Memory B cell (primary cell): Measurements from ENCODE around the gene HIVEP1.

Experiments
- ATAC-seq: fragments of 150-1000 bp; cut with Tn5 transposase; 2 replicates; pipeline ENCODE4 v1.10.0; 2021; ENCODE audit warnings: low read depth, mild to moderate bottlenecking, moderate library complexity
- DNase-seq, 2 donors: peaks; one replicate each; pipeline ENCODE4 v3.0.0; 2022; ENCODE audit warnings: low spot score in 2 of 2
- H3K27ac Mint-ChIP-seq: one replicate; pipeline ENCODE4 v1.8.0; 2022; ENCODE audit warnings: mild to moderate bottlenecking, moderate library complexity, mixed read lengths
- H3K27me3 Mint-ChIP-seq: one replicate; pipeline ENCODE4 v1.8.0; 2022; ENCODE audit warnings: mixed read lengths
- H3K36me3 Mint-ChIP-seq: one replicate; pipeline ENCODE4 v1.8.0; 2022; ENCODE audit warnings: mild to moderate bottlenecking, mixed read lengths
- H3K4me1 Mint-ChIP-seq: one replicate; pipeline ENCODE4 v1.8.0; 2022; ENCODE audit warnings: mixed read lengths
- H3K4me3 Mint-ChIP-seq: one replicate; pipeline ENCODE4 v1.8.0; 2022; ENCODE audit warnings: mild to moderate bottlenecking, moderate library complexity, mixed read lengths
- H3K9me3 Mint-ChIP-seq: one replicate; pipeline ENCODE4 v1.8.0; 2022; ENCODE audit warnings: mixed read lengths

Gene HIVEP1

DNA sequence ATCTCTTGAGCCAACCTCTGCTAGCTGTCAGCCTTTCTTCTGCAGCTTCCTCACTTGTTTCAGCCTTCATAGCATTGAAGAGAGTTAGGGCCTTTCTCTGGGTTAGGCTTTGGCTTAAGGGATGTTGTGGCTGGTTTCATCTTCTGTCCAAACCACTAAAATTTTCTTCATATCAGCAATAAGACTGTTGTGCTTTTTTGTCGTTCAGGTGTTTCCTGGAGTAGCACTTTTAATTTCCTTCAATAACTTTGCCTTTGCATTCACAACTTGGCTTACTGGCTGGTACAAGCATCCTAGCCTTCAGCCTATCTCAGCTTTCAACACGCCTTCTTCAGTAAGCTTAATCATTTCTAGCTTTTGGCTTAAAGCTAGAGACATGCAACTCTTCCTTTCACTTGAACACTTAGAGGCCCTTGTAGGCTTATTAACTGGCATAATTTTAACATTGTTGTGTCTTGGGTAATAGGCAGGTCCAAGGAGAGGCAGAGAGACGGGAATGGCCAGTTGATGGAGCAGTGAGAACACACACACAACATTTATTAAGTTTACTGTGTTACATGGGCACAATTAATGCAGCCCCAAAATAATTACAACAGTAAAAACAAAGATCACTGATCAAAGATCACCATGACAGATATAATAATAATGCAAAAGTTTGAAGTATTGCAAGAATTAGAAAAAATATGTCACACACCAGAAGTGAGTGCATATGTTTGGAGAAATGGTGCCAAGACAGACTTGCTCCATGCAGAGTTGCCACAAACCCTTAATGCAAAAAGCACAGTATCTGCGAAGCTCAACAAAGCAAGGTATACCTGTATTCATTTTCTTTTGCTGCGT, 98.6 kb downstream of the HIVEP1 start:
- no peak for DNase-seq
- H3K27ac Mint-ChIP-seq = peak overlapping the region; percentile 25
- H3K4me1 Mint-ChIP-seq = peaks cover 34% of the 10 kb centered on the region
- no peaks in the 10 kb centered on the region for H3K9me3 Mint-ChIP-seq
- H3K36me3 Mint-ChIP-seq = peaks cover 11% of the 10 kb centered on the region
- no peak overlapping the region for H3K4me3 Mint-ChIP-seq
- ATAC-seq = no peak
- no peaks in the 10 kb centered on the region for H3K27me3 Mint-ChIP-seq

DNA sequence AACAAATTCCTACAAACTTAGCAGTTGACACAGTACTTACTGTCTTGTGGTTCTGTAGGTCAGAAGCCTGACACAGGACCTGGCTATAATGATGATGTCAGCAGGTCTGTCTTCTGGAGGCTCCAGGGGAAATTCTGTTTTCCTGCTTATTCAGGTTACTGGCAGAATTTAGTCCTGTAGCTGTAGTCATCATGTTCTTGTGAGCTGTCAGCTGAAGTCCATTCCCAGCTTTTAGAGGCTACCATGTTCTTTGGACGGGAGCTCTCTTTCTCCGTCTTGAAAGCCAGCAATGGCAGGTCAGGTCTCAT, 99.2 kb downstream of the HIVEP1 start:
- Mint-ChIP-seq H3K27ac (no peak overlapping the region), H3K4me1 (peaks cover 39% of the 10 kb centered on the region), H3K9me3 (no peaks in the 10 kb centered on the region), H3K36me3 (peaks cover 13% of the 10 kb centered on the region), H3K4me3 (no peak overlapping the region), H3K27me3 (no peaks in the 10 kb centered on the region)
- no peak for ATAC-seq
- DNase-seq = no peak

DNA sequence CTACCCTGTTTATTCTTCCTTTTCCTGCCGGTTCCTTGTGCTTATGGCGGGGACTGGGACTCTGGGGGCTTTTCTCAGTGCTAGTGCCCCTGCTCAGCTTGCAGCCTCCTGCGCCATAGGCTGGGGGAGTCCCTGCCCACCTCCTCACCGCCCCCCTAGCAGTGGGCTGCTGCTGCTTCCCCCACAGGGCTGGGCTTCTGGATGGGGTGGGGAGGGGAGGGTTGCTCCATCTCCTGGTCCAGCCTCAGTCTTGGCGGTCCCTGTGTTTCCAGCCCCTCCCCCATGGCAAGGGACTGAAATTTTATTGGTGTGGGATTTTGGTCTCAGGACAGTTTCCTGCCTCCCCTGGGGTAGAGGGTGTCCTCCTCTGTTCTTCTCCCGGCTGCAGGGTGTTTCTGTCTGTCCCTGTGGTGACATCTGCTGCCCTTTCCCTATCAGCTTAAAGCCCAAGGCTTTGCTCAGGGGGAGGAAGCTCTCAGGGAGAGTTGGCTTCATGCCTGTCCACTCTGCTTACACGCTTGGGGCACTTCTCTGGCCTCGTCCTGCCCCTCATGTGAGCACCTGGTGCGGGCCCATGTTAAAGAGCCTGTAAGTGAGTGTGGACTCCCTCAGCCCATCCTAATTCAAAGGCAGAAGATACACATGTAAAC, 100.6 kb downstream of the HIVEP1 start:
- DNase-seq (no peak), ATAC-seq (no peak)
- Mint-ChIP-seq H3K27ac (peak overlapping the region; percentile 93), H3K9me3 (peaks cover 2% of the 10 kb centered on the region), H3K4me1 (peaks cover 44% of the 10 kb centered on the region), H3K36me3 (peaks cover 18% of the 10 kb centered on the region), H3K4me3 (peak overlapping the region; percentile 47), H3K27me3 (no peaks in the 10 kb centered on the region)

DNA sequence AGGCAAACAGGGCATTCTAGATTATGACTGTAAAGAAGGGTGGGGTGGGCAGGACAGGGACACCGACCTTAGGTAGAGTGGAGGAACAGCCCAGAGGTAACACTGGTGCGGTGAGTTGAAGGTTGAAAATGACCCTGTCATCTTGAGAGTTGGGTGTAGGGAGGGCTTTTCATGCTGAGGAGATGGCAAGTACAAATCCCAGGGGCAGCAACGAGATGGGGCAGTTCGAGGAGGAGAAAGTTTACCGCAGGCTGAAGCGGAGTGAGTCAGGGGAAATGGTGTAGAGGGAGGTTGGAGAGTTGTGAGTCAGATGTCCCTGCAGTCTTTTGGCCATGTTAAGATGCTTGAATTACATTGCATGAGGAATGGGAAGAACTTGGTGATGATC, 101.1 kb downstream of the HIVEP1 start:
- ATAC-seq (no peak), DNase-seq (no peak)
- peaks cover 18% of the 10 kb centered on the region for H3K36me3 Mint-ChIP-seq

DNA sequence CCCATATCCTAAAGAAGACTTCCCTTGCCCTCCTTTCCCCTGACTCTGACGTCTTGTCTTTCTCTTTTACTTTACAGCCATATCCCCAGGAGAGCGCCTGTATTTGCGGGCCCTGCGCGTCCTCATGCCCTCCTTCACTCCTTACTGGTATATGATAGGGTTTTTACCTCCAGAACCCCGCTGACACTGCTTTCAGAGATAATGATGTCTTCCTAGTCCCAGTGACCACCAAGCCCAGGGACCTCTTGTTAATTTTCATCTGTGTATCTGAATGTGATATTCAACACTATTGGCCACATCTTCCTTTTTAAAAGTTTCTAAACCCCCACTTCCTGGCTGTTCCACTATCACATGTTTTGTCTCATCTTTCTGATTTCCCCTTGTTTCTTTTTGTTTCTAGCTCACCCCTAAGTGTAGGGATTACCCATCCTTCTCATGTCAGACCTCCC, 102.0 kb downstream of the HIVEP1 start:
- Mint-ChIP-seq H3K4me3 (peak overlapping the region; percentile 69), H3K9me3 (peaks cover 2% of the 10 kb centered on the region), H3K36me3 (peaks cover 18% of the 10 kb centered on the region)

More for the DNA sequence above, 101.1 kb downstream of the HIVEP1 start:
- Mint-ChIP-seq H3K4me1 (peaks cover 44% of the 10 kb centered on the region), H3K9me3 (peaks cover 2% of the 10 kb centered on the region), H3K27ac (peak overlapping the region; percentile 93), H3K4me3 (peak overlapping the region; percentile 47), H3K27me3 (no peaks in the 10 kb centered on the region)

DNA sequence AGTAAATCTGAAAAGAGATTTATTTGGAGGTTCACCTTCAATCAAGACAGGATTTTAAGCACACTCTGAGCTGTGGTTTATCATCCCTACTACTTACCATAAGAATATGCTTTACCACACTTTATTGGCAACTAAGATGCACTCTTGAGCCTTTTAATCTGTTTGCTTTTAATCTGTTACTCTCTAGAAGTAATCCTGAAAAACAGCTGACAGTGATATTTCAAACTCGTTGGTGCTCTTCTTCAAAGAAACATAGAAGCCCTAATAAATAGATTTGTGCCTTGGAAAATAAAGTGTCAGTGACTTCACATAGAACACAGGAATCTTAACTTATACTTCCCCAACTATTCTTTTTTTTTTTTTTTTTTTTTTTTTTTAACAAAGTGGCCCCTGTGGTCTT, 102.9 kb downstream of the HIVEP1 start:
- ATAC-seq = no peak
- no peak for DNase-seq

More for the DNA sequence above, 102.0 kb downstream of the HIVEP1 start:
- Mint-ChIP-seq H3K4me1 (peaks cover 51% of the 10 kb centered on the region), H3K27ac (peak overlapping the region; percentile 93), H3K27me3 (no peaks in the 10 kb centered on the region)
- ATAC-seq (peak; percentile 84), DNase-seq (peak; percentile 36 to 43)

DNA sequence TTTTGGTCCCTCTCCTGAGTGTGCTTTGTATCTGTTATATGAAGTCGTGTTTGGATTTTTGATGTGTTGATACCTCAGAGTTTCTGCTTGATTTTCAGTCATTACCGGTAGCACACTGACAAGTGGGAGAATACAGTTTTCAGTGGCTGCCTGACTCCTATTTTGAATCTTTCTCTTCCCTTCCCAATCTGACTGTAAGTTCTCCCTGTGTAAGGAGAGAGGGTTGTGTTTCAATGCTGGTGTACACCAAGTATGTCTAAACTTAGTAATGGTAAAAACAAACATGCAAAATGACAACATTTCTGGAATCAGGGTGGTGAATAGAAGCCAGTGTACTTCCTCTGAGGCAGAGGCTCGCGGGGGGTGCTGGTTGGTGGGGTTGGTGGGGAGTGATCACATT, 103.4 kb downstream of the HIVEP1 start:
- Mint-ChIP-seq H3K4me1 (peaks cover 53% of the 10 kb centered on the region), H3K27ac (peak overlapping the region; percentile 93), H3K4me3 (peak overlapping the region; percentile 65), H3K27me3 (no peaks in the 10 kb centered on the region), H3K36me3 (peaks cover 21% of the 10 kb centered on the region), H3K9me3 (peaks cover 2% of the 10 kb centered on the region)
- DNase-seq (no peak), ATAC-seq (no peak)

More for the DNA sequence above, 102.9 kb downstream of the HIVEP1 start:
- H3K9me3 Mint-ChIP-seq = peaks cover 2% of the 10 kb centered on the region
- no peaks in the 10 kb centered on the region for H3K27me3 Mint-ChIP-seq
- peak overlapping the region; percentile 65 for H3K4me3 Mint-ChIP-seq
- peaks cover 52% of the 10 kb centered on the region for H3K4me1 Mint-ChIP-seq
- H3K36me3 Mint-ChIP-seq = peaks cover 16% of the 10 kb centered on the region
- peak overlapping the region; percentile 93 for H3K27ac Mint-ChIP-seq

DNA sequence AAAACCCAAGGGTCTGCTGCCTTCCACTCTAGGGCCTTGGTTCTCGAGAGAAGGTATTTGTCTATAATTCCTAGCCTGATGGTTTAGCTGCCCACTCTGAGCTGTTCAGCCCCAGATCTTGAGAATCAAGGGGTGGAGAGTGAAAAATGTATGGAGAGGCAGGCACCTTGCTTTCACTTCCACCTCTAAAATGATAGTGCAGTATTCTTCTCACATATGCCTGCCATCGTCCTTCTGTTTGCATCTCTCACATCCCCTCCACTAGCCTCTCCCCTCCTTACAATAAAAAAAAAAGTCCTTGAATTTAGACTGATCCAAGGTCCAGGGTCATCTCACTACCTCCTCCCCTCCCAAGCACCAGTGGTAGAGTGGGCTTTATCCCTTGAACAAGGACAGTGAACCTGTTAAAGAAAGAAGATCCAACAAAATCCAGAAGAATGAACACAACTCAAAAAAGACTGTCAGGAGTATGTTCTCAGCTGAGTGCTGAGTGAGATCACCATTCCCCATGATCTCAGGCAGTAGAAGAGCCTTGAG, 104.2 kb downstream of the HIVEP1 start:
- H3K4me1 Mint-ChIP-seq = peaks cover 48% of the 10 kb centered on the region

DNA sequence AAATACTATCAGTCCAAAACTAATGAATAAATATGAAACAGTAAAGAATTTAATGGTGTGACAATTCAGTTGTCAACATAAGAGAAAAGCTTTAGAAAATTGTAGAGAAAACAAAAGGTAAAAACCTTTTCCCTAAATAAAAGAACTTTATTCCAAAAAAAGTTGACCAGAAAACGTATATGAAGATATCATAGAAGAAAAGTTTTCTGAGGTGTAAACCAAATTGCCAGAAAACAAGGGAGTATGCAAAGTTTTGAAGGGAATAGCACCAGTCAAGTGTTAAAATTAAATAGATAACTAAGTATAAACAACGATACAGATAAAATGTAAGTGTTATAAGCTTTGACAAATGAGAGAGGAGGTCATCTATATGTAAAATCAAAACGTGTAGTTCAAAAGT, 104.9 kb downstream of the HIVEP1 start:
- no peak for DNase-seq
- peak overlapping the region; percentile 93 for H3K27ac Mint-ChIP-seq
- peaks cover 48% of the 10 kb centered on the region for H3K4me1 Mint-ChIP-seq
- H3K27me3 Mint-ChIP-seq = no peaks in the 10 kb centered on the region
- peaks cover 21% of the 10 kb centered on the region for H3K36me3 Mint-ChIP-seq
- H3K4me3 Mint-ChIP-seq = no peak overlapping the region
- no peak for ATAC-seq
- H3K9me3 Mint-ChIP-seq = peaks cover 2% of the 10 kb centered on the region

More for the DNA sequence above, 104.2 kb downstream of the HIVEP1 start:
- DNase-seq = no peak
- Mint-ChIP-seq H3K27ac (peak overlapping the region; percentile 93), H3K4me3 (peak overlapping the region; percentile 54), H3K36me3 (peaks cover 23% of the 10 kb centered on the region), H3K27me3 (no peaks in the 10 kb centered on the region), H3K9me3 (peaks cover 2% of the 10 kb centered on the region)
- ATAC-seq = no peak

DNA sequence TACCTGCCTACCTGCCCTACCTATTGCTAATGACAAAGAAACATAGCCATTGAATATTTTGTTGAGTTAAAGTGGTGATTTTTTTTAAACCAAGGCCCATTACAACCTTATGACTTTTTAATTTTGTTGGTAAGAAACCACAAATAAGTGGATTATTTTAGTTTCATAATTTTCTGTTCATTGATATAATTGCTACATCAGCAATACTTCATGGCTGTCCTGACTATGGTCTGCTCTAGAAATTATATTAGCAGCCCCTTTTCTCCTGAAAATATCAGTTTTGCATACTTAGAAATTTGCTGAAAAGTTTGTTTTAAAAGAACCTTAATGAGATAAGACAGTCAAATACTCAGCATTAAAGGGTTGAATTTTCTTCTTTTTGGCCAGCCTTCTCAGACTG, 106.5 kb downstream of the HIVEP1 start:
- ATAC-seq (no peak), DNase-seq (no peak)
- Mint-ChIP-seq H3K27me3 (no peaks in the 10 kb centered on the region), H3K4me3 (no peak overlapping the region), H3K4me1 (peaks cover 40% of the 10 kb centered on the region), H3K27ac (peak overlapping the region; percentile 80), H3K9me3 (peaks cover 2% of the 10 kb centered on the region), H3K36me3 (peaks cover 27% of the 10 kb centered on the region)

DNA sequence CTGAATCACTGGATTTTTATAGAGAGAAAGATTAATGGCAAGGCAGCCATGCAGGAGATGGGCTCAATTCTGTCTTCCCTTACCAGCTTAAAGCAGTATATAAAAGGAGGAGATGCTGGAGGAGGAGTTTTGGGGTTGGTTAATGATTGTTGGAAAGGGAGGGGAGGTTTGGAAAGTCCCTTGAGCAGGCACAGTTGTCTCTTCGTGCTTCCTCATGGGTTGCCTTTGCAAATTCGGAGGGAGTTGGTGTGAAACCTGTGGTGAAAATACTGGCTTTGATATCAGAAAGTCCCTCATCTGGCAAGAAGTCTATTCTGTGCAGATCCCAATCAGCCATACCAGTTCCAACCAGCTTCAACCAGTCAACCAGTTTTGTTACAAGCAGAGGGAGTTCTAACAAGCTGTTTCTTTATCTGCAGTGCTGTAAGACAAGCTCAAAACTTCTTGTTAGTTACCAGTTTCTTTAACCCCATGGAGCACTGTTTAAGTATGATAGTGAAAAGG, 107.0 kb downstream of the HIVEP1 start:
- Mint-ChIP-seq H3K4me3 (peak overlapping the region; percentile 16), H3K27me3 (no peaks in the 10 kb centered on the region), H3K9me3 (peaks cover 2% of the 10 kb centered on the region), H3K36me3 (peaks cover 30% of the 10 kb centered on the region), H3K4me1 (peaks cover 35% of the 10 kb centered on the region), H3K27ac (peak overlapping the region; percentile 80)
- DNase-seq (peak in 1 of 2 donors; percentile 53), ATAC-seq (peak; percentile 83)

DNA sequence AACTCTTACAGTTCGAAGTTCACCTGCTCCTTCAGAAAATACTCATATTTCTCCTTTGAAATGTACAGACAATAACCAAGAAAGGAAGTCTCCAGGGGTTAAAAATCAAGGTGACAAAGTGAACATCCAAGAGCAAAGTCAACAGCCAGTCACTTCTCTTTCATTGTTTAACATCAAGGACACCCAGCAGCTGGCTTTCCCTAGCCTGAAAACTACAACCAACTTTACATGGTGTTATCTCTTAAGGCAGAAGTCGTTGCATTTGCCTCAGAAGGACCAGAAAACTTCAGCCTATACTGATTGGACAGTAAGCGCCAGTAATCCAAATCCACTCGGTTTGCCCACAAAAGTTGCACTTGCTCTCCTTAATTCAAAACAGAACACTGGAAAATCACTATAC, 113.3 kb downstream of the HIVEP1 start:
- Mint-ChIP-seq H3K36me3 (peaks cover 40% of the 10 kb centered on the region), H3K4me1 (peaks cover 8% of the 10 kb centered on the region), H3K27me3 (no peaks in the 10 kb centered on the region), H3K27ac (no peak overlapping the region), H3K9me3 (no peaks in the 10 kb centered on the region), H3K4me3 (no peak overlapping the region)
- no peak for DNase-seq
- ATAC-seq = no peak

DNA sequence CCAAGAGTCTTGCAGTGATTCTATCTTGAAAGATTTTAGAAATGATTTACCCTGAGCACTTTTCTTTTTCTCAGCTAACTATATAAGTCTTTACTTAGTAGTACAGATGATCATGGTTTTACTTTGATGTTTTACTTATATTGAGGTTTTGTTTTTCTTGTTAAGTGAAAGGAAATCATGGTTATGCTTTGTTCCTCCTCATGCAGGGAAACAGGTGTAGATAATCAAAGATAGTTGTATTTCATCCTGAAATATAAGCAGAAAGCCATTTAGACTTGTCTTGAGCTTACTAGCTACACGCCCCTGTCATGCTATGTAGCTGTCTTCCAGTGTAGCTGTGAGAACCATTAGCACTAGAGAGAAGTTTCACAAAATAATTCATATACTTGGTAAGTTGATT, 113.9 kb downstream of the HIVEP1 start:
- H3K9me3 Mint-ChIP-seq = no peaks in the 10 kb centered on the region
- H3K27me3 Mint-ChIP-seq = no peaks in the 10 kb centered on the region
- H3K4me3 Mint-ChIP-seq = no peak overlapping the region
- H3K4me1 Mint-ChIP-seq = peaks cover 7% of the 10 kb centered on the region
- no peak overlapping the region for H3K27ac Mint-ChIP-seq
- ATAC-seq (no peak), DNase-seq (no peak)
- peaks cover 33% of the 10 kb centered on the region for H3K36me3 Mint-ChIP-seq

DNA sequence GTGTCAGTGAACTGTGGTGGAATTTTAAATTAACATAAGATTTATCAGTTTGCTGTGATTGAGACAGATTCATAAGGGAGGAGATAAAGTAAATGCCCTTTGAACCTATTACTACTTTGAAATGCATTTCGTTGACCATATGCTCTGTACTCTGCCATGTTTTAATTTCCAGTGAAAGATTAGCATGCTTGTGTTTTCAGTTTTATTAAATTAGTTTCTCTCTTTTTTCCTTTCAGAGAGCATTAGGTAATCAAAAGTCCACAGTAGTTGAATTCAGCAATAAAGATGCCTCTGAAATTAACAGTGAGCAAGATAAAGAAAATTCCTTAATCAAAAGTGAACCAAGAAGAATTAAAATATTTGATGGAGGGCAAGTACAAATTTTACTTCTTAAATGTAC, 117.4 kb downstream of the HIVEP1 start:
- ATAC-seq (no peak), DNase-seq (no peak)
- Mint-ChIP-seq H3K27me3 (no peaks in the 10 kb centered on the region), H3K9me3 (no peaks in the 10 kb centered on the region), H3K4me1 (peaks cover 11% of the 10 kb centered on the region), H3K27ac (no peak overlapping the region), H3K4me3 (no peak overlapping the region), H3K36me3 (peaks cover 19% of the 10 kb centered on the region)
